Putamen (tissue), 1 donor: Measurements from ENCODE around the gene COQ4.
A peak's percentile ranks its signal among the peaks of the same experiment; 100 is the strongest.
"Not testable (repeated sequence)": the region's sequence is repeated elsewhere in the genome, so short reads cannot be mapped to it uniquely, and the experiment has no call there.

Experiments used
- DNase-seq: peaks from one replicate; pipeline ENCODE4 v3.0.0-alpha.2; 2016; ENCODE audit warnings: low spot score

Gene COQ4

GRCh38 chr9:128322404-128323211 lies at the start of gene COQ4, which contains the start of gene TRUB2:
COQ4 (plus strand) TSS chr9:128322839; CDS start chr9:128322859, 20 bp downstream.
TRUB2 (minus strand) TSS chr9:128322447; CDS start chr9:128322408, 39 bp downstream.
- DNase-seq, result peak; percentile 96

GRCh38 chr9:128274245-128274644 lies 48.4 kb upstream of the COQ4 start:
- no peak for DNase-seq

- no peak for DNase-seq
These were observed 47.2 kb upstream of the COQ4 start, which contains the start of gene GOLGA2 for GRCh38 chr9:128275198-128276007. GOLGA2 (minus strand) TSS chr9:128276007; CDS start chr9:128275976, 31 bp downstream.

- DNase-seq, result peak; percentile 98
These were observed 46.5 kb upstream of the COQ4 start, which contains the start of gene SWI5 for GRCh38 chr9:128276008-128276573. SWI5 (plus strand) TSS chr9:128276276.

- no peak for DNase-seq
These were observed 45.9 kb upstream of the COQ4 start for GRCh38 chr9:128276574-128277270.

GRCh38 chr9:128279088-128280073 lies 43.3 kb upstream of the COQ4 start:
- DNase-seq, result not testable (repeated sequence)

- no peak for DNase-seq
These were observed 42.5 kb upstream of the COQ4 start for GRCh38 chr9:128280084-128280622.

GRCh38 chr9:128282500-128282899 lies 40.1 kb upstream of the COQ4 start:
- DNase-seq, result no peak

GRCh38 chr9:128285033-128285784 lies 37.4 kb upstream of the COQ4 start:
- DNase-seq, result no peak

- DNase-seq, result peak; percentile 78
These were observed 36.2 kb upstream of the COQ4 start for GRCh38 chr9:128286440-128286839.

- no peak for DNase-seq
These were observed 34.2 kb upstream of the COQ4 start for GRCh38 chr9:128288273-128289004.

GRCh38 chr9:128292009-128292408 lies 30.6 kb upstream of the COQ4 start:
- no peak for DNase-seq

- DNase-seq, result no peak
These were observed 29.5 kb upstream of the COQ4 start for GRCh38 chr9:128293091-128293490.

GRCh38 chr9:128294142-128294541 lies 28.5 kb upstream of the COQ4 start:
- no peak for DNase-seq

GRCh38 chr9:128296340-128297220 lies 26.1 kb upstream of the COQ4 start:
- no peak for DNase-seq

- DNase-seq, result no peak
These were observed 25.3 kb upstream of the COQ4 start for GRCh38 chr9:128297221-128297773.
